Measurements from ENCODE around the gene PDE1C.

Gene PDE1C

GRCh38 chr7:31855530-31855929 is 214.7 kb downstream of the PDE1C start:
- no peak for TF ChIP-seq L3MBTL2 (conservative IDR thresholded peaks at IDR 0.05)
- no peak for TF ChIP-seq ELF4 (IDR thresholded peaks at IDR 0.05)
- TF ChIP-seq SUZ12 (IDR thresholded peaks at IDR 0.05): no peak
- no peak for TF ChIP-seq SP1 (IDR thresholded peaks at IDR 0.05)
- TF ChIP-seq TARDBP (IDR thresholded peaks at IDR 0.05): no peak
- TF ChIP-seq CTBP1 (IDR thresholded peaks at IDR 0.05; ENCODE audit: borderline replicate concordance): no peak
- no peak for TF ChIP-seq FOXM1 (IDR thresholded peaks at IDR 0.05; ENCODE audit: borderline replicate concordance)
- TF ChIP-seq, protein P1, sequence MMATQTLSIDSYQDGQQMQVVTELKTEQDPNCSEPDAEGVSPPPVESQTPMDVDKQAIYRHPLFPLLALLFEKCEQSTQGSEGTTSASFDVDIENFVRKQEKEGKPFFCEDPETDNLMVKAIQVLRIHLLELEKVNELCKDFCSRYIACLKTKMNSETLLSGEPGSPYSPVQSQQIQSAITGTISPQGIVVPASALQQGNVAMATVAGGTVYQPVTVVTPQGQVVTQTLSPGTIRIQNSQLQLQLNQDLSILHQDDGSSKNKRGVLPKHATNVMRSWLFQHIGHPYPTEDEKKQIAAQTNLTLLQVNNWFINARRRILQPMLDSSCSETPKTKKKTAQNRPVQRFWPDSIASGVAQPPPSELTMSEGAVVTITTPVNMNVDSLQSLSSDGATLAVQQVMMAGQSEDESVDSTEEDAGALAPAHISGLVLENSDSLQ (IDR thresholded peaks at IDR 0.05): no peak
- no peak for TF ChIP-seq NFRKB (IDR thresholded peaks at IDR 0.05)
- no peak for TF ChIP-seq FOXA1 (IDR thresholded peaks at IDR 0.05)
- TF ChIP-seq LEF1 (IDR thresholded peaks at IDR 0.05; ENCODE audit: borderline replicate concordance): no peak
- no peak for TF ChIP-seq ARNT (IDR thresholded peaks at IDR 0.05)
- no peak for TF ChIP-seq BHLHE40 (IDR thresholded peaks at IDR 0.05; ENCODE audit: borderline replicate concordance)
- no peak for DNase-seq (ENCODE audit: extremely low spot score)
- CTCF ChIA-PET: no interaction called here
- POLR2A ChIA-PET: no interaction called here

- no peak for DNase-seq (ENCODE audit: extremely low spot score)
- ChIA-PET POLR2A (no interaction called here), CTCF (no interaction called here)
- TF ChIP-seq L3MBTL2 (conservative IDR thresholded peaks at IDR 0.05) (no peak), HDGF (IDR thresholded peaks at IDR 0.05; ENCODE audit: borderline replicate concordance) (no peak), FOXM1 (IDR thresholded peaks at IDR 0.05; ENCODE audit: borderline replicate concordance) (no peak), NFRKB (IDR thresholded peaks at IDR 0.05) (no peak), FOXK2 (IDR thresholded peaks at IDR 0.05) (no peak), ARNT (IDR thresholded peaks at IDR 0.05) (no peak), SP1 (IDR thresholded peaks at IDR 0.05) (no peak), BHLHE40 (IDR thresholded peaks at IDR 0.05; ENCODE audit: borderline replicate concordance) (no peak), TARDBP (IDR thresholded peaks at IDR 0.05) (no peak), FOXA1 (IDR thresholded peaks at IDR 0.05) (no peak), ZNF384 (IDR thresholded peaks at IDR 0.05) (no peak), CTBP1 (IDR thresholded peaks at IDR 0.05; ENCODE audit: borderline replicate concordance) (no peak)
- TF ChIP-seq, protein P1 (IDR thresholded peaks at IDR 0.05): no peak
These were observed 216.8 kb downstream of the PDE1C start for GRCh38 chr7:31853380-31853779.

GRCh38 chr7:31852462-31852861 is 217.7 kb downstream of the PDE1C start:
- TF ChIP-seq ZNF384 (IDR thresholded peaks at IDR 0.05): no peak
- no peak for TF ChIP-seq BHLHE40 (IDR thresholded peaks at IDR 0.05; ENCODE audit: borderline replicate concordance)
- TF ChIP-seq SUZ12 (IDR thresholded peaks at IDR 0.05): no peak
- TF ChIP-seq ELF4 (IDR thresholded peaks at IDR 0.05): no peak
- TF ChIP-seq FOXK2 (IDR thresholded peaks at IDR 0.05): no peak
- TF ChIP-seq NFRKB (IDR thresholded peaks at IDR 0.05): no peak
- TF ChIP-seq CTBP1 (IDR thresholded peaks at IDR 0.05; ENCODE audit: borderline replicate concordance): no peak
- no peak for TF ChIP-seq HDGF (IDR thresholded peaks at IDR 0.05; ENCODE audit: borderline replicate concordance)
- no peak for TF ChIP-seq L3MBTL2 (conservative IDR thresholded peaks at IDR 0.05)
- TF ChIP-seq SP1 (IDR thresholded peaks at IDR 0.05): no peak
- TF ChIP-seq ARNT (IDR thresholded peaks at IDR 0.05): no peak
- TF ChIP-seq FOXA1 (IDR thresholded peaks at IDR 0.05): no peak
- TF ChIP-seq TARDBP (IDR thresholded peaks at IDR 0.05): no peak
- no peak for TF ChIP-seq LEF1 (IDR thresholded peaks at IDR 0.05; ENCODE audit: borderline replicate concordance)
- TF ChIP-seq, protein P1 (IDR thresholded peaks at IDR 0.05): no peak
- no peak for TF ChIP-seq FOXM1 (IDR thresholded peaks at IDR 0.05; ENCODE audit: borderline replicate concordance)
- CTCF ChIA-PET: no interaction called here
- DNase-seq (ENCODE audit: extremely low spot score): no peak

GRCh38 chr7:31851119-31851518 is 219.1 kb downstream of the PDE1C start:
- no peak for DNase-seq (ENCODE audit: extremely low spot score)
- POLR2A ChIA-PET: no interaction called here
- TF ChIP-seq FOXA1 (IDR thresholded peaks at IDR 0.05): no peak
- no peak for TF ChIP-seq TARDBP (IDR thresholded peaks at IDR 0.05)
- no peak for TF ChIP-seq FOXM1 (IDR thresholded peaks at IDR 0.05; ENCODE audit: borderline replicate concordance)
- TF ChIP-seq SP1 (IDR thresholded peaks at IDR 0.05): no peak
- TF ChIP-seq BHLHE40 (IDR thresholded peaks at IDR 0.05; ENCODE audit: borderline replicate concordance): no peak
- TF ChIP-seq ARNT (IDR thresholded peaks at IDR 0.05): no peak
- TF ChIP-seq, protein P1 (IDR thresholded peaks at IDR 0.05): no peak
- TF ChIP-seq ELF4 (IDR thresholded peaks at IDR 0.05): no peak
- TF ChIP-seq SUZ12 (IDR thresholded peaks at IDR 0.05): no peak
- no peak for TF ChIP-seq ZNF384 (IDR thresholded peaks at IDR 0.05)
- TF ChIP-seq CTBP1 (IDR thresholded peaks at IDR 0.05; ENCODE audit: borderline replicate concordance): no peak
- TF ChIP-seq HDGF (IDR thresholded peaks at IDR 0.05; ENCODE audit: borderline replicate concordance): no peak
- CTCF ChIA-PET: no interaction called here

More at GRCh38 chr7:31852462-31852861, 217.7 kb downstream of the PDE1C start:
- POLR2A ChIA-PET: no interaction called here

DNA sequence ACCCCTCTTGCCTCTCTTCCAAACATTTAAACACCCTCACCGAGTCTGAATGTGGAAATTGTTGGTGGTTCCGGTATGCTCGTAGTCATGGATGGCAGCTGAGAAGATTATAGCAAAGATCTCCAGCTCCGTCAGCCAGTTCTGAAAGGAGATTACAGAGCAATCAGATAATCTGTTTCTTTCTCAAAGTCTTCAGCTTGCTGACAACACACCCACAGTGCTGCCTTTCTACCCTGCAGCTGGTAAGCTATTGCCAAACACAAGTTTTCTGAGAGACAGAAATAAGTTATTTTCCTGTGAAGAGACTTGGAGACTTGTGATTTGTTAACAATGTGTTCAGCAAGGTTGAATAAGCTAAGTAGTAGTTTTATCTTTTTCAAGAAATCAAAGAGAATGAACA is 219.6 kb downstream of the PDE1C start:
- ChIA-PET CTCF (no interaction called here), POLR2A (no interaction called here)
- TF ChIP-seq SUZ12 (IDR thresholded peaks at IDR 0.05): no peak
- TF ChIP-seq CTBP1 (IDR thresholded peaks at IDR 0.05; ENCODE audit: borderline replicate concordance): no peak
- no peak for TF ChIP-seq NFRKB (IDR thresholded peaks at IDR 0.05)
- no peak for TF ChIP-seq L3MBTL2 (conservative IDR thresholded peaks at IDR 0.05)
- no peak for DNase-seq (ENCODE audit: extremely low spot score)

- no peak for DNase-seq (ENCODE audit: extremely low spot score)
- TF ChIP-seq FOXA1 (IDR thresholded peaks at IDR 0.05) (no peak), FOXM1 (IDR thresholded peaks at IDR 0.05; ENCODE audit: borderline replicate concordance) (no peak), ARNT (IDR thresholded peaks at IDR 0.05) (no peak), SUZ12 (IDR thresholded peaks at IDR 0.05) (no peak), L3MBTL2 (conservative IDR thresholded peaks at IDR 0.05) (no peak), ELF4 (IDR thresholded peaks at IDR 0.05) (no peak), HDGF (IDR thresholded peaks at IDR 0.05; ENCODE audit: borderline replicate concordance) (no peak), TARDBP (IDR thresholded peaks at IDR 0.05) (no peak), BHLHE40 (IDR thresholded peaks at IDR 0.05; ENCODE audit: borderline replicate concordance) (no peak), FOXK2 (IDR thresholded peaks at IDR 0.05) (no peak), SP1 (IDR thresholded peaks at IDR 0.05) (no peak), LEF1 (IDR thresholded peaks at IDR 0.05; ENCODE audit: borderline replicate concordance) (no peak), ZNF384 (IDR thresholded peaks at IDR 0.05) (no peak), CTBP1 (IDR thresholded peaks at IDR 0.05; ENCODE audit: borderline replicate concordance) (no peak), NFRKB (IDR thresholded peaks at IDR 0.05) (no peak)
- TF ChIP-seq, protein P1 (IDR thresholded peaks at IDR 0.05): no peak
- POLR2A ChIA-PET: no interaction called here
- CTCF ChIA-PET: no interaction called here
These were observed 220.1 kb downstream of the PDE1C start for GRCh38 chr7:31850066-31850465.
